OCI-LY1 (cell line): ENCODE results near the gene CAPN3.

ENCODE experiments used
- H2AFZ ChIP-seq: fragments of 200-600 bp; sonication (generic), shearing (Covaris generic); 2 replicates; pipeline ENCODE4 v1.6.0; 2014; ENCODE audit warnings: antibody characterized with exemption, mild to moderate bottlenecking, low read length
- H3F3A ChIP-seq: fragments of 200-600 bp; sonication (generic), shearing (Covaris generic); 2 replicates; pipeline ENCODE4 v1.6.0; 2014; ENCODE audit warnings: mild to moderate bottlenecking, antibody characterized with exemption, low read length, moderate library complexity; ENCODE audit not compliant: insufficient read depth
- H3K27ac ChIP-seq: fragments of 200-600 bp; sonication (generic); 2 replicates; pipeline ENCODE4 v1.5.1; 2014; ENCODE audit warnings: low read length, mixed run types, mild to moderate bottlenecking, low read depth; ENCODE audit not compliant: poor library complexity, severe bottlenecking
- H3K27me3 ChIP-seq: fragments of 200-600 bp; sonication (generic); 2 replicates; pipeline ENCODE4 v1.6.0; 2014; ENCODE audit warnings: antibody characterized with exemption, mild to moderate bottlenecking, low read length, moderate library complexity; ENCODE audit not compliant: insufficient read depth
- H3K36me3 ChIP-seq: fragments of 200-600 bp; sonication (generic); 2 replicates; pipeline ENCODE4 v1.6.1; 2014; ENCODE audit warnings: mild to moderate bottlenecking, antibody characterized with exemption, low read length, moderate library complexity, mixed read lengths; ENCODE audit not compliant: insufficient read depth
- H3K4me1 ChIP-seq: fragments of 200-600 bp; sonication (generic); 2 replicates; pipeline ENCODE4 v1.5.1; 2014; ENCODE audit warnings: mild to moderate bottlenecking, low read length, moderate library complexity; ENCODE audit not compliant: insufficient read depth, severe bottlenecking
- H3K4me2 ChIP-seq: fragments of 200-600 bp; sonication (generic), shearing (Covaris generic); 2 replicates; pipeline ENCODE4 v1.6.1; 2014; ENCODE audit warnings: low read length
- H3K4me3 ChIP-seq: fragments of 200-600 bp; sonication (generic); 2 replicates; pipeline ENCODE4 v1.5.1; 2014; ENCODE audit warnings: low read length, low read depth, mild to moderate bottlenecking, mixed read lengths; ENCODE audit not compliant: poor library complexity, severe bottlenecking
- H3K79me2 ChIP-seq: fragments of 200-600 bp; shearing (Covaris generic); 2 replicates; pipeline ENCODE4 v1.6.1; 2016; ENCODE audit warnings: mixed run types, low read length, mixed read lengths; ENCODE audit not compliant: insufficient read depth
- H3K9ac ChIP-seq: fragments of 200-600 bp; sonication (generic), shearing (Covaris generic); 2 replicates; pipeline ENCODE4 v1.6.1; 2014; ENCODE audit warnings: mild to moderate bottlenecking, low read length, mixed read lengths
- H3K9me2 ChIP-seq: fragments of 200-600 bp; sonication (generic), shearing (Covaris generic); 2 replicates; pipeline ENCODE4 v1.6.1; 2014; ENCODE audit warnings: low read depth, mild to moderate bottlenecking, low read length, mixed read lengths
- H3K9me3 ChIP-seq: fragments of 200-600 bp; shearing (Covaris generic); 2 replicates; pipeline ENCODE4 v1.6.1; 2014; ENCODE audit warnings: low read length, mixed read lengths
- H4K20me1 ChIP-seq: fragments of 200-600 bp; sonication (generic), shearing (Covaris generic); 2 replicates; pipeline ENCODE4 v1.6.0; 2016; ENCODE audit warnings: mild to moderate bottlenecking, low read length; ENCODE audit not compliant: insufficient read depth
- CTCF ChIP-seq: fragments of 200-600 bp; sonication (generic), shearing (Covaris generic); IDR thresholded peaks from 2 replicates; pipeline ENCODE4 v1.5.1; 2017; ENCODE audit warnings: mild to moderate bottlenecking, antibody characterized with exemption, low read length, moderate library complexity, mixed read lengths
- EZH2 ChIP-seq: fragments of 200-600 bp; sonication (generic), shearing (Covaris generic); IDR thresholded peaks from 2 replicates; pipeline ENCODE4 v1.8.0; 2017; ENCODE audit warnings: borderline replicate concordance, mixed run types, mild to moderate bottlenecking, antibody characterized with exemption, low read length, moderate library complexity, mixed read lengths

Gene CAPN3

GRCh38 chr15:42352401-42352800 lies 6.9 kb upstream of the CAPN3 start:
- no peaks in the 10 kb centered on the region for H3K9me2 ChIP-seq
- no peak overlapping the region for H2AFZ ChIP-seq
- H3K9ac ChIP-seq, result no peak overlapping the region
- no peaks in the 10 kb centered on the region for H4K20me1 ChIP-seq
- no peak overlapping the region for H3K4me2 ChIP-seq
- H3K27ac ChIP-seq, result no peak overlapping the region
- TF ChIP-seq EZH2 (no peak), CTCF (no peak)
- H3K4me3 ChIP-seq, result no peak overlapping the region
- H3K4me1 ChIP-seq, result no peaks in the 10 kb centered on the region
- no peaks in the 10 kb centered on the region for H3K9me3 ChIP-seq
- no peaks in the 10 kb centered on the region for H3K36me3 ChIP-seq
- no peaks in the 10 kb centered on the region for H3K27me3 ChIP-seq
- no peaks in the 10 kb centered on the region for H3F3A ChIP-seq
- no peaks in the 10 kb centered on the region for H3K79me2 ChIP-seq

- H3K79me2 ChIP-seq, result no peaks in the 10 kb centered on the region
- no peak overlapping the region for H3K4me3 ChIP-seq
- H3K4me2 ChIP-seq, result no peak overlapping the region
- H2AFZ ChIP-seq, result no peak overlapping the region
- no peaks in the 10 kb centered on the region for H3K36me3 ChIP-seq
- H3F3A ChIP-seq, result no peaks in the 10 kb centered on the region
- no peaks in the 10 kb centered on the region for H4K20me1 ChIP-seq
- H3K9ac ChIP-seq, result no peak overlapping the region
- no peaks in the 10 kb centered on the region for H3K4me1 ChIP-seq
- no peaks in the 10 kb centered on the region for H3K9me2 ChIP-seq
- no peaks in the 10 kb centered on the region for H3K9me3 ChIP-seq
- no peak for TF ChIP-seq CTCF
- TF ChIP-seq EZH2, result no peak
- H3K27me3 ChIP-seq, result no peaks in the 10 kb centered on the region
- no peak overlapping the region for H3K27ac ChIP-seq
Observed at GRCh38 chr15:42353061-42353460, 6.2 kb upstream of the CAPN3 start.

GRCh38 chr15:42354824-42355223 lies 4.5 kb upstream of the CAPN3 start:
- H3K4me1 ChIP-seq, result no peaks in the 10 kb centered on the region
- no peaks in the 10 kb centered on the region for H3F3A ChIP-seq
- no peaks in the 10 kb centered on the region for H3K36me3 ChIP-seq
- no peaks in the 10 kb centered on the region for H4K20me1 ChIP-seq
- no peak overlapping the region for H2AFZ ChIP-seq
- H3K4me2 ChIP-seq, result no peak overlapping the region
- no peaks in the 10 kb centered on the region for H3K27me3 ChIP-seq
- no peak overlapping the region for H3K9ac ChIP-seq
- no peaks in the 10 kb centered on the region for H3K79me2 ChIP-seq
- no peaks in the 10 kb centered on the region for H3K9me2 ChIP-seq
- TF ChIP-seq CTCF, result no peak
- TF ChIP-seq EZH2, result no peak
- no peak overlapping the region for H3K27ac ChIP-seq
- no peak overlapping the region for H3K4me3 ChIP-seq
- H3K9me3 ChIP-seq, result no peaks in the 10 kb centered on the region
